Motor neuron (in vitro differentiated cells): ENCODE measurements around the gene APOBEC2. TPM values are rescaled to one million over a fixed set of nuclear protein-coding genes. Genes with fewer than 3 reads are reported as not detected.
A peak's percentile ranks its signal among the peaks of the same experiment; 100 is the strongest.

Source experiments
- ATAC-seq, 8 experiments: fragments of 200-7000 bp; cut with Tn5 transposase; replicated peaks in 6 of 8; 2 replicates each; pipeline ENCODE4 v1.8.0; 2021; ENCODE audit warnings: mild to moderate bottlenecking in 8 of 8, moderate library complexity in 8 of 8
- H3K27ac ChIP-seq, 2 donors: fragments of 250-450 bp; sonication (Bioruptor Pico); 2 replicates each; pipeline ENCODE4 v1.9.0; 2021; ENCODE audit warnings: antibody characterized with exemption in 2 of 2, mild to moderate bottlenecking in 2 of 2, moderate library complexity in 1 of 2
- H3K4me1 ChIP-seq, 2 donors: fragments of 250-450 bp; sonication (Bioruptor Pico); replicated peaks in 1 of 2; 2 replicates each; pipeline ENCODE4 v1.6.1; 2021; ENCODE audit warnings: antibody characterized with exemption in 2 of 2, mild to moderate bottlenecking in 2 of 2, moderate library complexity in 1 of 2
- H3K4me3 ChIP-seq, 5 donors: fragments of 250-450 bp; sonication (Bioruptor Pico); 2 replicates each; pipeline ENCODE4 v1.9.0; 2021; ENCODE audit warnings: antibody characterized with exemption in 5 of 5, mild to moderate bottlenecking in 5 of 5, moderate library complexity in 4 of 5
- WGBS, 10 experiments: fragments of 450-650 bp; shearing (Covaris generic); methylation state at CpG; one replicate each; pipeline ENCODE4 v1.0.0; 2022; 5-methylcytosine and 5-hydroxymethylcytosine counted together
- in situ Hi-C, 9 experiments: fragments of 400-800 bp; cut with MboI; loops; one replicate each; pipeline ENCODE4 v1.15.0; 2021; ENCODE audit warnings: low sequenced_read_pairs in 9 of 9, low pct_unique_long_range_greater_than_20kb in 2 of 9; ENCODE audit not compliant: unreplicated experiment in 9 of 9
- total RNA-seq, 8 experiments: library from RNA; unstranded; fragments of 300-600 nt; gene quantifications; 2 replicates each; pipeline versions ENCODE4 v1.2.3 to v1.2.4, GENCODE V29; 2022

Gene APOBEC2
- total RNA-seq, 8 experiments from 2014 or later = 0.22 to 0.90 (median 0.45) TPM; not detected in 3

DNA sequence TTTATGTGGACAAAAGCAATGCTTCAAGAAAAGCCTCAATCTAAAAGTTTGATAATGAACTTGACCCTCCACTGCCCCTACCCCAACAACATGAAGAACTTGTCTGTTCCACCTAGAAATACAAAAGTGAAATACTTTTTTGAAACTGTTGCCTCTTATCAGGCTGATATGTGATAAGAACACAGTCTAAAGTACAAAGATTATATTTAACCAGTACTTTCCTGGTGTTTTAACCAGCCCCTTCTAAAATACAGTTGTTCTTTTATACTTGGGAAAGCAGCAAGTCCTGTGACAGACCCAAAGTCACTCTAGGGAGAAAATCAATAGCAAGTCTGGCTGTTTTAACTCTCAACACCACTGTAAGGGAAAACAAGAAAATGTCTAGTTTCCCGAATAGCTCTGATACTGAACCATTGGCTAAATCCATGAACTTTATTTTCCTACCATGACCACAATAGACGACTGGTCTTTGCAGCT, 12.6 kb downstream of the APOBEC2 start:
- WGBS, 10 experiments = 83 to 100% (median 95%) methylated on average over 1 to 2 of the region's 2 CpGs; no CpG with 5 or more reads in 2 of the 10 experiments
- H3K4me1 ChIP-seq = no peaks in the 10 kb centered on the region

GRCh38 chr6:41066867-41067304, 13.9 kb downstream of the APOBEC2 start:
- ATAC-seq = peak in 1 of 8 experiments; percentile 9
- WGBS, 10 experiments = 0 to 40% (median 26%) methylated on average over 1 to 3 of the region's 3 CpGs
- in situ Hi-C loops = loop anchor here in 3 of 9 experiments (25.0 kb wide), 1 partner anchor 1705 kb away; no protein-coding TSS in a partner anchor
- H3K27ac ChIP-seq = no peak overlapping the region
- H3K4me3 ChIP-seq = no peak overlapping the region
- no peaks in the 10 kb centered on the region for H3K4me1 ChIP-seq

More for the DNA sequence above, 12.6 kb downstream of the APOBEC2 start:
- no peak overlapping the region for H3K27ac ChIP-seq
- in situ Hi-C loops = loop anchor here in 3 of 9 experiments (25.0 kb wide), 1 partner anchor 1703 kb away; no protein-coding TSS in a partner anchor
- no peak overlapping the region for H3K4me3 ChIP-seq
- ATAC-seq = no peak

GRCh38 chr6:41071501-41071922, 18.5 kb downstream of the APOBEC2 start:
- Histone ChIP-seq H3K4me1 (peaks cover 0 to 7% of the 10 kb centered on the region in 2 donors), H3K27ac (peak overlapping the region; percentile 85), H3K4me3 (peak overlapping the region; percentile 55 to 66 (median 63))
- no peak for ATAC-seq
- in situ Hi-C loops = loop anchor here in 3 of 9 experiments (25.0 kb wide), 1 partner anchor 1709 kb away; no protein-coding TSS in a partner anchor
- WGBS, 10 experiments = 0 to 5% (median 0%) methylated on average over 2 to 14 of the region's 16 CpGs; no CpG with 5 or more reads in 2 of the 10 experiments

GRCh38 chr6:41071923-41072835, 19.2 kb downstream of the APOBEC2 start, which contains the start of gene OARD1:
OARD1 (minus strand) TSS chr6:41072356; CDS start chr6:41071634, 722 bp downstream.
- peaks cover 0 to 7% of the 10 kb centered on the region in 2 donors for H3K4me1 ChIP-seq
- in situ Hi-C loops = loop anchor here in 3 of 9 experiments (25.0 kb wide), 1 partner anchor 1710 kb away; no protein-coding TSS in a partner anchor
- peak within 1 kb of the TSS; percentile 55 to 79 (median 66) for H3K4me3 ChIP-seq
- ATAC-seq = peak; percentile 62 to 80 (median 76)
- peak within 1 kb of the TSS; percentile 95 for H3K27ac ChIP-seq
- WGBS, 10 experiments = 0 to 2% (median 0%) methylated on average over 1 to 13 of the region's 63 CpGs; no CpG with 5 or more reads in 3 of the 10 experiments

GRCh38 chr6:41072836-41073202, 19.8 kb downstream of the APOBEC2 start, which contains the start of gene NFYA:
NFYA (plus strand) TSS chr6:41072974; CDS start chr6:41079090, 6,116 bp downstream.
- WGBS, 10 experiments = no CpG with 5 or more reads among the region's 37 CpGs
- Histone ChIP-seq H3K27ac (peak within 1 kb of the TSS; percentile 95), H3K4me1 (peaks cover 0 to 7% of the 10 kb centered on the region in 2 donors), H3K4me3 (peak within 1 kb of the TSS; percentile 55 to 79 (median 66))
- ATAC-seq = peak; percentile 66 to 85 (median 83)
- in situ Hi-C loops = loop anchor here in 3 of 9 experiments (25.0 kb wide), 1 partner anchor 1711 kb away; no protein-coding TSS in a partner anchor

DNA sequence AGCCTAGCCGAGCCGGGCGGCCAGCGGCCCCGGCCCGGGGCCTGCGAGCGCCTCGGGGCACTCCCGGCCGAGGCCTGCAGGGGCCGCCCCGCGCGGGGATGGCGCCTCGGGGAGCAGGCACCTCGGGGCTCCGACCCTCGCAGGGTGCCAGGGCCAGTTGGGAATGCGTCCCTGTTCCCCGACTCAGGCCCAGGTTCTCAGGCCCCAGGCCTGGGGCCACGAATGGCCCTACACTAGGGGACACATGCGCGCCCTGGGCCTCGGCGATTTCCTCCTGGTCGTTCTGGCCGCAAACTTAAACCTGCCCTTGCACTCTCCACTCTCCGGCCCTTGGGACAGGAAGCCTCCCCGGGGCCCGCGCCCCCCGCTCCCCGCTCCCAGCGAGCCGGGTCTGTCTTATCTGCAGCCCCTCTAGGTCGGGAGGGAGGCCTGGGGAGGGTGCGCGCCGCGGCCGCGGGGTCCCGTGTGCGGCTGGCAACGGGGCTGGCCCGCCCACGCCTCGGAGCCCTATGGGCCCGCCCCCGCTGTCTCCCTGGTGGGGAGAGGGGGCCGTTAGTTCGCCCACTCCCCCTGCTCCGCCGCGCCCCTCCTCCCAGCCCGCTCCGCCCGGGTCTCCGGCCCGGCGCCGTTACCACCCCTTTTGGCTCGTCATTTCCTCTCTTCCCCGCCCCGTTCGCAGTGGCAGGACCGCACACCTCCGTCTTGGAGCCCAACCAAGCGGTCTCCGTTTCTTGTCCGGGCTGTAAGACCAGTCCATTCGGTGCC, 20.4 kb downstream of the APOBEC2 start:
- 0% methylated on average over 1 to 8 of the region's 74 CpGs; no CpG with 5 or more reads in 6 of the 10 experiments for WGBS, 10 experiments
- ATAC-seq = peak; percentile 4 to 23 (median 10)
- peak overlapping the region; percentile 95 for H3K27ac ChIP-seq
- peak overlapping the region; percentile 55 to 79 (median 66) for H3K4me3 ChIP-seq
- H3K4me1 ChIP-seq = peaks cover 0 to 7% of the 10 kb centered on the region in 2 donors
- in situ Hi-C loops = loop anchor here in 3 of 9 experiments (25.0 kb wide), 1 partner anchor 1711 kb away; no protein-coding TSS in a partner anchor

DNA sequence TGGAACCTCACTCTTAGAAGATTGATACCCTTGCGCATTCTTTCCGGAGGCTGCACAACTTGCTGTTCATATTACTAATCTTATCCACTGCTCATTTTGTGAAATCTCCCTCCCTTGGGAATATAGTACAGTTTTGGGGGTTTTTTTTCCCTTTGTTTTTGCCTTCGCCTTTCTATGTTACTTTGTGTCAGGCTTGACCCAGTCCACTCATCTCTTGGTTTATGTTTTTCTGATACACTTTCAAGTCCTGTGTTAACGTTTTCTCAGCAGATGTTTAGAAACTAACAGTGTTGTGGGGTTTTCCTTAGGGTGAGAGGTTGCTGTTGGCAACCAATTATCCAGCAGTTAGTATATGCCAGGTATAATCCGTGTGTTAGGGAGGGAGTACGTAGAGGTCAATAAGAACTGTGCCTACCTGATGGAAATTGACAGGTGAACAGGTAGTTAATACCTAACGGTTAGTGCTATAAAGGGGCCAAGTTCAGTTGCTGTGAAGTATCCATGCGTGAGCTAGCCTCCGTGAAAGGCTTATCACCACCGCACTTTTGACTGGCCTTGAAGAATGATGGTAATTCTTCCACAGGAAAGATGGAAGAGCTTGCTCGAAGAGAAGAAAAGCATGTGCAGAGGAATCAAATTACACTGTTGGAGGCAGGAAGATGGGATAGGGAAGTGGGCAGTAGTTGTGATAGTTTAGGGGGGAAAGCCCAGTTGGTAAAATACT, 21.1 kb downstream of the APOBEC2 start:
- ATAC-seq = no peak
- Histone ChIP-seq H3K4me1 (peaks cover 0 to 7% of the 10 kb centered on the region in 2 donors), H3K27ac (peak overlapping the region; percentile 95), H3K4me3 (peak overlapping the region; percentile 55 to 79 (median 66))
- in situ Hi-C loops = loop anchor here in 3 of 9 experiments (25.0 kb wide), 1 partner anchor 1712 kb away; no protein-coding TSS in a partner anchor
- WGBS, 10 experiments = 0 to 17% (median 1%) methylated on average over 1 to 11 of the region's 11 CpGs

- Histone ChIP-seq H3K4me1 (peaks cover 0 to 7% of the 10 kb centered on the region in 2 donors), H3K4me3 (peak overlapping the region; percentile 55 to 79 (median 66)), H3K27ac (no peak overlapping the region)
- in situ Hi-C loops = loop anchor here in 4 of 9 experiments (25.0 kb wide), 2 partner anchors 237 to 1713 kb away; no protein-coding TSS in a partner anchor
- ATAC-seq = no peak
- 3 to 62% (median 44%) methylated on average over 3 to 11 of the region's 11 CpGs for WGBS, 10 experiments
These were observed 21.9 kb downstream of the APOBEC2 start for GRCh38 chr6:41074692-41075436.

- H3K4me3 ChIP-seq = no peak overlapping the region
- in situ Hi-C loops = loop anchor here in 1 of 9 experiments (25.0 kb wide), 1 partner anchor 236 kb away; no protein-coding TSS in a partner anchor
- ATAC-seq = no peak
- H3K4me1 ChIP-seq = peaks cover 0 to 7% of the 10 kb centered on the region in 2 donors
- no peak overlapping the region for H3K27ac ChIP-seq
- WGBS, 10 experiments = 42 to 91% (median 79%) methylated on average over 1 to 4 of the region's 4 CpGs
These were observed 22.9 kb downstream of the APOBEC2 start for GRCh38 chr6:41075651-41076626.

DNA sequence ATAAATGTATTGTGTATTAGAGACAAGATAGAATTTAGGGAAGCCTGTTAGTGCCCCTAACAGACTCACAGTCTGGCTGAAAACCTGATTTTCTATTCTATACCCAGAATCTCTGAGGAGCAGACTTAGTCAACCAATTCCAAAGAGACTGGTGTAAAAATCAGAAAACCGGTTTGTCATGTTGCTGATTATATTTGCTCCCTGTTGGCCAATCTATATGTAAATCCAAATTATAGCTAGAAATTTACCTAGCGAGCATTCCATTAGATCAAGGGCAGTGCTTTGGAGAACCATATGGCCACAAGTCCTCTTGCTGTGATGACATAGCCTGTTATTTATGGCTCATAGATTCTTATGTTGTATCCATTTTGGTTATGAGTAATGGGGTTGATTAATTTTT, 24.5 kb downstream of the APOBEC2 start:
- H3K27ac ChIP-seq = no peak overlapping the region
- in situ Hi-C loops = loop anchor here in 1 of 9 experiments (25.0 kb wide), 1 partner anchor 235 kb away; no protein-coding TSS in a partner anchor

More for the DNA sequence above, 24.5 kb downstream of the APOBEC2 start:
- ATAC-seq = no peak
- no peak overlapping the region for H3K4me3 ChIP-seq
- peaks cover 0 to 7% of the 10 kb centered on the region in 2 donors for H3K4me1 ChIP-seq
- 75 to 100% (median 94%) methylated on average over 1 to 2 of the region's 2 CpGs; no CpG with 5 or more reads in 2 of the 10 experiments for WGBS, 10 experiments
